ENCODE measurements around the gene MDGA2. TPM values are rescaled to one million over a fixed set of nuclear protein-coding genes. Genes with fewer than 3 reads are reported as not detected.
"Not testable (repeated sequence)": the region's sequence is repeated elsewhere in the genome, so short reads cannot be mapped to it uniquely, and the experiment has no call there.

MDGA2 gene
- total RNA-seq, 1 donor from 2014 or later: not detected

DNA sequence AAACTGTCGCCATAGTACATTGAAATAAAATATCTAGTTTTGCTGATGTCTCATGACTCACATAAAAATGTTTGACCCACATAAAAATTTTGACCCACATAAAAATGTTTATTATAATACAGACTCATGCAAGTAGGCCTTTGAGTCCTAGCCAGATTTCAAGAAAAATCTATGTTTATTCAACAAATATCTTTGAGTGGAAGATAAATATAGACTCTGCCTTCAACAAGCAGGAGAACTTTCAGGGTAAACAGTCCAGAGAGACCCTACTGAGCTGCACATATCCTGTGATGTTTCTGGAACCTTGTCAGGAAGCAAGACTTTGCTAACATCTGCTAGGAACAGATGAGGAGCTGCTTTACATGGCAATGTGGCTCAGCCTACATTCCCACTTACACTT is 283.1 kb downstream of the MDGA2 start:
- ATAC-seq (ENCODE audit: poor library complexity) (no peak), DNase-seq (no peak)
- intact Hi-C loops (cut with DNase I): no loop called here

DNA sequence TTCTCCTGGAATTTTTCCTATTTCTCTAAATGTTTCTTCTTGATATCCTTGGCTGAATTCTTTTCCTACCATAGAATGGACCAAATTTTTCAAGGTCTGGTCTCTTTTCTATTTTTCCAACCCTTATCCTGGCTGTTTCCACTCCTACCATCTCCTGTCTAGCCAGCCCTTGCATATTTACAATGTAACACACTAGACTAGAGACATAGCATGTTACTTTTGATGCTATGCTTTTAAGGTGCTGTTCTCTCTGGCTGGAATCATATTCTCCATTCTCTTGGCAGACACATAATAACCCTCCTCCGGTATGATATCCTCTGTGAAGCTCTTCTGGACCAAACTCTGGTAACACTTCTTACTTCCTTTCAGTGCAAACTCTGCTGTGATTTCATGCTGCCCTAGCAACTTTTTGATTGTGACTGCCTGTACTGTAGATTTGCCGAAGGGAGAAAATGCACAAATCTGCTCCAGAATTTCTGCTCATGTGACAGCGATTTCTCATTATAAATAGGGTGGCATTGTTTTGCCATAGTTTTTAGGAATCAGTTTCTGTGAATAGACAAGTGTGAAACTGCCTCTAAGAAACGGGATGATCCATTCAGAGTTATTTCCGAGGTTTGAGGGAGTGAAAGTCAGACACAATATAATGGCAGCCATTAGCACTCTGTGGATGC is 284.4 kb downstream of the MDGA2 start:
- DNase-seq (no peak), ATAC-seq (ENCODE audit: poor library complexity) (no peak)
- intact Hi-C loops (cut with DNase I): no loop called here

DNA sequence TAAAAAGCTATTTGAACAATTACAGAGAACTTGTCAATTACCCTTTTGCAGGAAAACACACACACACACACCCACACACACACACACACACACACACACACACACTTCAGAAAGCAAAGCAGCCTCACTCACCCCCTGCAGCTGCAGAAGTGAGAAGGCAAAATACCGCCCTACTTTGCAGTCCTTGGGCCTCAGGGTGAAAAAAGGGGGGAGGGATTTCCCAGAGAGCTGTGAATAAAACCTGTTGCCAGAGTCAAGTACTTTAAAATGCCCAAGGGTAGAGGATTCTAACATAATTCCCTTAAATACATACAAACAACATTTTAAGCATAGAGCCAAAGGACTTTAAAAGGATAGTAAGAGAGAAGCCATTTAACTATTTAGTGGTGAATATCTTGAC is 285.9 kb downstream of the MDGA2 start:
- intact Hi-C loops (cut with DNase I): no loop called here
- no peak for ATAC-seq (ENCODE audit: poor library complexity)
- DNase-seq: no peak

DNA sequence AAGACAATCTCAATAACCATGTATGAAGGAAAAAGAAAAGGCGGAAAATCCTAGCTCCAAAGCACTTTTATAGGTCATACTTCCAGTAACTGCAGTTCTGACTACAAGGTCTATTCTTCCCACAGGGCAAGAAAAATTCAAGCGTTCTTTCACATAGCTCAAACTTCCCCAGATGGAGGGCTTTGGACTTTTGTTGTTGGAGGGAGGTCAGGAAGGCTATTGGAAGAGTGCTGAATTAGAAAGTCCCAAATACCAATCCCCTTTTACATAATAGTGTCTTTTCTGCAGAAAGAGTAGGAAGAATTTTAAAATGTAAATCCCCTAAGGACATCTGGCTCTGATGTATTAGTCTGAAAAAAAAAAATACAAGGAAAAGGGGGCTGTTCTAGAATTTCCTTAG is 309.4 kb downstream of the MDGA2 start:
- intact Hi-C loops (cut with DNase I): no loop called here
- ATAC-seq (ENCODE audit: poor library complexity) (no peak), DNase-seq (no peak)

DNA sequence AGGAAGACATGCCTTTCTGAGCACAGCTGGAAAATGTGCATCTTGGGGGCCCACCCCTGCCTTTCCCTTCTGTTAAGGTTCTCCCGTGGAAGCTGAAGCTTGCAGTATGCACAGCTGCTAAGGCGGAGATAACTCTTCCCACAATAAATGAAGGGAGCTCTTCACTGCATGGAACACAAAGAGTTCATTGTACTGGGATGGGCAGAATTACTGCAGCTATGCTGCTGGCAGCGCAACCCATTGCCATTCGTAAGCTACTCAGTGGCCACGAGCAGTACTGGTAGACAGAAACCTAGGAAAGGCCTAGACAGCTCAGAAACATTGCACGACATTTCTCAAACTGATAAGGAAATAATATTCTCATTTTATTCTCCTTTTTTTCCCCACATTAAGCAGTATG is 310.2 kb downstream of the MDGA2 start:
- DNase-seq: no peak
- intact Hi-C loops (cut with DNase I): no loop called here
- no peak for ATAC-seq (ENCODE audit: poor library complexity)

DNA sequence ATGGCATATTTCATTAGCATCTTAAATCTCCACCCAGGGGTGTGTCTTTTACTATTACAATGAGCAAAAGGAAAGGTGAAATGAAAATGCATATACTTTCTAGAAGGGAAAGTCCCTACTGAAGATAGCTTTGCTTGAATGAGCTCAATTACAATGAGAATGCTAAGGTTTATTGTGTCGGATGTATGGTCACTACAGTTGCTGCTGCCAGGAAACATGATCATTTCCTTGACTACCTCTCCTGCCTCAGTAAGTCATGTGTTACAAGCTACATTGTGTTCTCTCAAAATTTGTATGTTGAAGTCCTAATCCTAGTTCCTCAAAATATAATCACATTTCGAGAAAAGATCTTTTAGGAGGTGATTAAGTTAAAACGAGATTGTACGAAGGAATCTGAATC is 322.2 kb downstream of the MDGA2 start:
- no peak for DNase-seq
- intact Hi-C loops (cut with DNase I): no loop called here
- ATAC-seq (ENCODE audit: poor library complexity): no peak

DNA sequence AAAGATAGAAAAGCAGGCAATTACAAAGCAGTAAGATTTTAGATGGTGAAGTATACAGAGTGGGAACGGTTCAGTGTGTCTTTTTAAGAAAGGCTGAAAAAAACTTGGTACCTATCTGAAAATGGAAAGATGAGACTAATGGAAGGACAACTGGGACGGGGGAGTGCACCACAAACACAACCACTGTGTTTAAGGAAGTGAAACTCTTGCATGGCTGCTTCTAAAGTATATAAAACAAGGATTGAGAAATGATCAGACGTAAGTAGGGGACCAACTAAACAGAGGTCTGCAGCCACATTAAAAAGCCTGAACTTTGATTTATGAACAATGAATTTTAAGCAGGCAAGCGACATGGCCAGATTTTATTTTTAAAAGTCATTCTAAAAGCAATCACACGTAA is 328.6 kb downstream of the MDGA2 start:
- no peak for ATAC-seq (ENCODE audit: poor library complexity)
- intact Hi-C loops (cut with DNase I): no loop called here
- no peak for DNase-seq

DNA sequence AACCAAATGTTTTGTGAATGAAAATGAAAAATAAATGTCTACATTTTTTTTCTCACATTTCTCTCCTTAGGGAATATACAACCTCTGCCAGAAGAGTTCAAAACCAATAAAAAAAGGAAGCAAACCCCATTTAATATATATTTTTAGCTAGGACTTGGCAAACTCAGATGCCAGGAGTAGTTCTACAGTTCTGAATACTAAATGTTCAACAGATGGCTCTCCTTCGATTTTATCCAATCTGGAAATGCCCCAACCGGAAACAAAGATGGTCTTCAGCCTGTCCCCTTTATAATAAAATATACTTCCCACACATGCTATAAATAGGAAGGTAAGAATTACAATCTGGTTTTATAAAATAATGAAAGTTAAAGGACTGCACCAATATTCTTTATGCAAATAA is 330.4 kb downstream of the MDGA2 start:
- no peak for ATAC-seq (ENCODE audit: poor library complexity)
- no peak for DNase-seq
- intact Hi-C loops (cut with DNase I): no loop called here

DNA sequence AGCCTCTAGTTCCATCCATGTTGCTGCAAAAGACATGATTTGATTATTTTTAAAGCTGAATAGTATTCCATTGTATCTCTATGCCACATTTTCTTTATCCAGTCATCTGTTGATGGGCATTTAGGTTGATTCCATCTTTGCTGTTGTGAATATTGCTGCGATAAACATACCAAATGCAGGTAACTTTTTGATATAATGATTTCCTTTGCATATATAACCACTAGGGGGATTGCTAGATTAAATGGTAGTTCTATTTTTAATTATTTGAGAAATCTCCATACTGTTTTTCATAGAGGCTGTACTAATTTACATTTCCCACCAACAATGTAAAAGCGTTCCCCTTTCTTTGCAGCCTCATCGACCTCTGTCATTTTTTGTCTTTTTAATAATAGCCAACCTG is 342.5 kb downstream of the MDGA2 start:
- intact Hi-C loops (cut with DNase I): no loop called here
- DNase-seq (no peak), ATAC-seq (ENCODE audit: poor library complexity) (no peak)

DNA sequence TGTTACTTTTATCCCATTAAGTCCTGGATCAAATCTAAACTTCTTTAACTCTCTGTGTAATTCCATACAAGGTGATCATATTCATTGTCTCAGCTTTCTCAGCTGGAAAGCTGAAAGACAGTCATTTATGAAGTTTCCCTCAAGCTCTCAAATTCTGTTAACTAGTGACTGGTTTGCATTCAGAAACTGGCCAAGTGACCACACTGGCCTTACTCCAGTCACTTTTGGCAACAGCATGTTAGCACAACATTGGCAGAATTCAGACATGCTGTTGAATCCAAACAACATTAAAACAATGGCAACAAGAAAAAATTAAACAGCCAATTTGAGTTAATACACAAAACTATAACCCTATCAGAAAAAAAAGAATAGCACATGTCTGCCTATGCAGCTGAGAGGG is 343.3 kb downstream of the MDGA2 start:
- intact Hi-C loops (cut with DNase I): no loop called here
- no peak for ATAC-seq (ENCODE audit: poor library complexity)
- DNase-seq: no peak

DNA sequence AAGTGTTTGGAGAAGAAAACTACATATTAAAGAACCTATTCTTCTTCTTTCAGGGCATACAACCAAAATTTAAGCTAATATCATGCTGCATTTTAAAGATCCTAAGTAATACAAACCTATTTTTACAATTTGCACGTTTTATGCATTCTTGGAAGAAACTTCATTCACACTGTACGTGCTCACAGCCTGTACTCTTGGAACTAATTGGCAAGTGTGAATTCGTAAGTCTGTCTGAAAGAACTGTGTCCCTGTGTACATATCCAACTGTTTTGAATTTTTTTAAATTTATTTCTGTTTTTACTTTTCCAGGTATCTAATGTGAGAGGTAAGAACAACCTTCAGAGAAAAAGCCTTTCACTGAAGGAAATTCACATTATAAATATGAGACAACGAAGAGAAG is 347.0 kb downstream of the MDGA2 start:
- intact Hi-C loops (cut with DNase I): no loop called here
- ATAC-seq (ENCODE audit: poor library complexity) (no peak), DNase-seq (no peak)

DNA sequence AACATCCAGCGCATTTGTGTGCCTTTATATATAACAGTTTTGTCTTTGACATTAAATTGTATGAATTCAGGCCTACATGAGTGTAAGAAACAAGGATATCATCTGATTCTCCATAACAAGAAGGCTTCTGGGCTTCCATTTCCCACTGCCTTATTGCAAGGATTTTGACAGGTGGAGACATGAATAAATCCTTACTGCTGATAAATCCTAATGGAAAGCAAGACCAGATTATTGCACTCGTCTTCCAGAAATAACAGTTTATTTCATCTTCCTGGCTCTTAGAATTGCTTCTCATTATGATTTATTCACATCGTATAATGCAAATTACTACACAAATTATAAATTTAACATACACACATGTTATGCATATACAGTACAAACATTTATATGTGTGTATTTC is 348.1 kb downstream of the MDGA2 start:
- intact Hi-C loops (cut with DNase I): no loop called here
- no peak for DNase-seq
- ATAC-seq (ENCODE audit: poor library complexity): no peak

DNA sequence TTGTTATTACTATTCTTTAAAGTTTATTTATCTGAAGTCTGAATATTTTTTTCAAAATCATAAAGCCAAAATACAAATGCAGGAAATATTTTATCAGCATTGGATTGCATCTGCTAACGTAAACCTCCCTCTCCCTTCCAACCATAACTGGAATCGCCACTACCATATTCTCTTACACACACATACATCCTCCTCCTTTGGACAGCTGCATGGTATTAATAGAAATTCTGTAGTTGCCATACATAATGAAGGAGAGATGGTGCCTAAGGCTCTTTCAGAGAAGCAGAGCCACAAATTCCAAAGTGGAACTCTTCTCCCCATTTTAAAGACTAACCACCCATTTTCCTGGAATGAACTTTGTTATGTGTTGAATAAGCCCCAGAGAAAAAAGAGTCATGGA is 352.7 kb downstream of the MDGA2 start:
- no peak for ATAC-seq (ENCODE audit: poor library complexity)
- no peak for DNase-seq
- intact Hi-C loops (cut with DNase I): no loop called here

DNA sequence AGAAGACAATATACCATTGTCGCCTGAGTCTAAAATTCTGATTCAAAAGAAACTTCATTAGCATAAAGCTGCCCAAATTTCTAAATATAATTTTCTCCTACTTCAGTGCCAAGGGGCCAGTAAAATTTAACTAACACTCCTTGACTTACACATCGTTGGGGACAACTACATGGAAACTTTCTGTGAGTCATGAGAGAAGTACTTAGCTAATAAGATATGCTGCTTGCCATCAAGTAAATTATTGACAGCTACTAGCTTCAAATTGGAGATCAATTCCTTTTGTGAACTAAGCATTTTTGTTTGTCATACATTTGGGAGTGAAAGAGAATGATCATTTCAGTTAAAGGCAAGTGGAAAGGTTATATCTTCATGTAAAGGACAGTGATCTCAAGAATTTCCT is 373.3 kb downstream of the MDGA2 start:
- DNase-seq: no peak
- no peak for ATAC-seq (ENCODE audit: poor library complexity)
- intact Hi-C loops (cut with DNase I): no loop called here

DNA sequence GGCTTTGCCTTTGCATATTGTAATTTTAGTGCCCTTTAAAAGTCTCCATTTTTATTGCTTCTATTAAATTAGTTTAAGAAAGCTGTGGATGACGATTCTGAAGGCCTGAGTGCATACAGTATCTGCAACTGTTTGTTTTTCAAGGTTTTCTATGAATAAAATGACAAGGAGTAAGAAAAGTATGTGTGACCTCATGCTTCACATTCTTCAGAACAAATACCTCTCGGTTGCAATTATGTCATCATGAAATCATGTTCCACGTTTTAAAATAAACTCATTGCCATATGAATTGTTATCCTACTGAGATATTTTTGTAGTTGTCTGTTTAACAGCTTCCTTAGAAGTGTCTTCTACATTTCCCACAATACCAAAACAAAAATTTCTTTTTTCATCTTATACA is 374.6 kb downstream of the MDGA2 start:
- ATAC-seq (ENCODE audit: poor library complexity) (no peak), DNase-seq (no peak)
- intact Hi-C loops (cut with DNase I): no loop called here

DNA sequence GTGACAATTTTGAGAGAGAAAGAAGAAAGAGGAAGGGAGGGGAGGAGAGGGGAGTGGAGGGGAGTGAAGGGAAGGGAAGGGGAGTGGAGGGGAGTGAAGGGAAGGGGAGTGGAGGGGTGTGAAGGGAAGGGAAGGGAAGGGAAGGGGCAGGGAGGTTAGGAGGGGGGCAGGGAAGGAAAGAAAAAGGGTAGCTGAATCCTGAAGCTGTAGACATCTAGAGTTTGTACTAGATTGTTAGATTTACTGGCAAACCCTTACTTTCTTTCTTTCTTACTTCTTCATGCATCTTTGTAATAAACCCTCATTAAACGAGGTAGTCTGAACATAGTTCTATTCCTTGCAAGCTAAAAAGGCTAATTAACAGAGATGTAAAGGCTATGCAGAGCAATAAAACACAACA is 378.0 kb downstream of the MDGA2 start:
- DNase-seq: no peak
- intact Hi-C loops (cut with DNase I): no loop called here
- no peak for ATAC-seq (ENCODE audit: poor library complexity)

DNA sequence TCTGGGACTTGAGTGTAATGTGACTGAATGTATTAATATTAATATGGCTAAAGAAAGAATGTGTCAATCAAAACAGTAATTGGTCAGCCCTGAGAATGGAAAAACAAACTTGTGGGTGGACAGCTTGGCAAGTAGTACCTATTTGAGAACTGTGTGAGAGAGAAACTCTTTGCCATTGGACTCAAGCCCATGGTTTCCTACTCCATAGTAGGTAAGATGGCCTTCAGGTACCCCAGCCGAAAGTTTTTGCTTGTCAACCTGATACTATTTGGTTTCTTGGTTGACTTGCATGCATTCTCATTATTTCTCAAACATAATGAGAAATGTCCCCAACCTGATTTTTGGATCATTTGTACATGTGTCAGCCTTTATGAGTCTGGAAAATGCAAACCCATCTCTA is 391.1 kb downstream of the MDGA2 start:
- DNase-seq (no peak), ATAC-seq (ENCODE audit: poor library complexity) (no peak)
- intact Hi-C loops (cut with DNase I): no loop called here

DNA sequence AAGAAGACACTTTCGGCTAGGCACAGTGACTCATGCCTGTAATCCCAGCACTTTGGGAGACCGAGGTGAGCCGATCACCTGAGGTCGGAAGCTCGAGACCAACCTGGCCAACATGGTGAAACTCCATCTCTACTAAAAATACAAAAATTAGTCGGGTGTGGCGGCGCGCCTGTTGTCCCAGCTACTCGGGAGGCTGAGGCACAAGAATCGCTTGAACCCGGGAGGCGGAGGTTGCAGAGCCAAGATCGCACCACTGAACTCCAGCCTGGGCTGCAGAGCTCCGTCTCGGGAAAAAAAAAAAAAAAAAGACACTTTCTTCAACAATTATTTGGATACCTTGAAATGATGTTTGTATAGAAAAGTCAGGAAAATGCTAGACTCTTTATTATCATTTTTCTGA is 393.6 kb downstream of the MDGA2 start:
- intact Hi-C loops (cut with DNase I); DNase-seq; ATAC-seq (ENCODE audit: poor library complexity): not testable (repeated sequence)

DNA sequence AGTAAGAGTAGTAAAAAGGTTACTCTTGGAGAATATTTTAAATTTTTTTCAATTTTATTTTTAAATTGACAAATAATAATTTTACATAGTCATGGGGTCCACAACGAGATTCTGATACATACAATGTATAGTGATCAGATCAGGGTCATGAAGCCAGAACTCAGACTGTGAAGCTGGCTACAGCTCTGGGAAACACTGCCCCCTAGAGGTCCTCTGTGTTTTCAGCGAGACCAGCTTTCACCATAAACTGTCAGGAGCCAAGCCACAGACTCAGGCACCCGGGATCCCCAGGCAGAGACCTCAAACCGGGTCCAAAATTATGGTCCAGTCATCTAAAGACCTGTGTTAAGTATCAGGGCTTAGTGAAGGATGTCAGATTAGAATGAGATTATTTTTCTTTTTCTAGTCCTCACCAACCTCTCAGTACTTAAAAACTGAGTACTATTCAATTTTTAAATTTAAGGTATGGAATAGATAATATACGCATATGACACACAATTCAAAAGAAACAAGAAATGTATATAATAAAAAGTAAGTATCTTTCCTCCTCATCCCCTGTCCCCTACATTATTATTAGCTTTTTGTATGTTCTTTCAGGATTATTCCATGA is 397.1 kb downstream of the MDGA2 start:
- intact Hi-C loops (cut with DNase I): no loop called here
- ATAC-seq (ENCODE audit: poor library complexity): no peak
- no peak for DNase-seq

DNA sequence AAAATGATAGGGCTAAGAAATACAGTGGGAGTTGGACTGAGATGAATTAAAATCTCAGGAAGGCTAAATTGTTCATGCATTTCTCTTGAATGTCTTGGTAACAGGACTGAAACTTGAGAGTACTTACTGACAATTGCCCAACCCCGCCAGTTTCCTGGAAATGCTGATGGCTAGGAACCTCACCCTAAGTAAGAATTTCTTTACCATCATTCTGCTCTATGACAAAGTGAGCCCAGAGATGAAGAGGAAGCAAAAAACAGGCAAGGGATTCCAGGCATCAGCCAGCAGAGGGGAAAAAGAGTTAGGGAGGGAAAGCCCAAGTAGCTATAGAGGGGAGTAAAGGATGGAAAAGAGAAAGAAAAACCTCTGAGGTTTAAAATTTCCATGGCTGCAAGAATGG is 397.7 kb downstream of the MDGA2 start:
- intact Hi-C loops (cut with DNase I): no loop called here
- no peak for DNase-seq
- no peak for ATAC-seq (ENCODE audit: poor library complexity)

DNA sequence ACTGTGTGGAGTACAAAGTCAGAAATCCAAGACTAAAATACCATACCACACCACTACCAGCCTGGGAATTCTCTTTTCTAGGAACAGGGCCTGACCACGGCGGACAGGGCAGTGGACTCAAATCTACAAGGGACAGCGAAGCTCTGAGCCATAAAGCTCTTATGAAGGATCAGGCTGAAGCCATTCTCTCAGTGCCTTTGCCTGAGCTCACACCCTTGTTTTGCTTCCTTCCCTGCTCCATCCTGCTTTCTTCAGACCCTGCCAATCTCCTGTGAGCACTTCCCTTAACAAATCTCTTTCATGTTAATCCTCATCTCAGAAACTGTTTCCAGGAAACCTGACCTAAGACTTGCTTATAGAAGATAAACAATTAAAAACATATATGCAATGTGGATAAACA is 398.5 kb downstream of the MDGA2 start:
- DNase-seq (no peak), ATAC-seq (ENCODE audit: poor library complexity) (no peak)
- intact Hi-C loops (cut with DNase I): no loop called here
